Uterus (tissue), 2 donors: Measurements from ENCODE around the gene SRPK2.

Experiments
- CTCF ChIP-seq, 4 experiments: fragments of 200-600 bp in 2 of 4; fragments of 450-650 bp in 2 of 4; sonication (generic) in 2 of 4; IDR thresholded peaks; one replicate each; pipeline ENCODE4 v1.5.1; 2016 to 2019; ENCODE audit warnings: antibody characterized with exemption in 4 of 4, mild to moderate bottlenecking in 2 of 4, moderate library complexity in 1 of 4
- POLR2A ChIP-seq, 2 donors: fragments of 450-650 bp; IDR thresholded peaks; one replicate each; pipeline ENCODE4 v1.6.1; 2016; ENCODE audit warnings: antibody characterized with exemption in 2 of 2, mild to moderate bottlenecking in 1 of 2, moderate library complexity in 1 of 2

GRCh38 chr7:105268511-105269392 lies 120.0 kb downstream of the SRPK2 start:
- TF ChIP-seq CTCF (IDR thresholded peaks at IDR 0.05) (peak in 1 of 4 experiments; percentile 7), POLR2A (IDR thresholded peaks at IDR 0.05) (peak in 1 of 2 donors; percentile 55)
